GM21447 (cell line): ENCODE data around the gene MST1.

Source experiments
- ATAC-seq: cut with Tn5 transposase; IDR thresholded peaks from one replicate; pipeline ENCODE4 v1.9.1; 2021; ENCODE audit not compliant: unreplicated experiment

MST1 gene

GRCh38 chr3:49638445-49638844, 50.8 kb downstream of the MST1 start:
- no peak for ATAC-seq

GRCh38 chr3:49636883-49637609, 52.2 kb downstream of the MST1 start:
- no peak for ATAC-seq

- ATAC-seq: no peak
Observed at GRCh38 chr3:49634736-49635135, 54.5 kb downstream of the MST1 start.
